Left ventricle myocardium inferior (tissue), 1 donor: ENCODE data around the gene PCNX1. TPM values are rescaled to one million over a fixed set of nuclear protein-coding genes. Genes with fewer than 3 reads are reported as not detected.

Experiments
- DNase-seq: peaks from one replicate; pipeline ENCODE4 v3.0.0-alpha.2; 2020
- H3K27ac ChIP-seq: fragments of 200-600 bp; replicated peaks from 2 replicates; pipeline ENCODE4 v1.8.0; 2021
- H3K27me3 ChIP-seq: fragments of 200-600 bp; 2 replicates; pipeline ENCODE4 v1.8.0; 2021; ENCODE audit warnings: low read depth
- H3K36me3 ChIP-seq: fragments of 200-600 bp; 2 replicates; pipeline ENCODE4 v1.8.0; 2021
- H3K4me1 ChIP-seq: fragments of 200-600 bp; 2 replicates; pipeline ENCODE4 v1.8.0; 2021
- H3K4me3 ChIP-seq: fragments of 200-600 bp; 2 replicates; pipeline ENCODE4 v1.8.0; 2021; ENCODE audit warnings: mild to moderate bottlenecking, moderate library complexity
- H3K9me3 ChIP-seq: fragments of 200-600 bp; replicated peaks from 2 replicates; pipeline ENCODE4 v1.8.0; 2021
- intact Hi-C: fragments of 100-400 bp; cut with micrococcal nuclease; formaldehyde crosslinking; loops from one replicate; pipeline ENCODE4 v1.11.0; 2022
- total RNA-seq: library from RNA; stranded (reverse); fragmentation: NEBNext Ultra II Directional; extraction: Animal tissue kit (Norgen Biotek cat#: 25700); gene quantifications from one replicate; pipeline ENCODE4 v1.2.1, GENCODE V29; 2021
- TF ChIP-seq, protein P1 (sequence below): fragments of 200-600 bp; IDR thresholded peaks from 2 replicates; pipeline ENCODE4 v1.8.0; 2021; ENCODE audit warnings: antibody characterized with exemption, mild to moderate bottlenecking, borderline replicate concordance
- donor health status: DM: no; HTN: yes; CAD: no; lungs with severe emphysema.

The PCNX1 gene
- total RNA-seq, 1 donor from 2014 or later = 35.2 TPM

DNA sequence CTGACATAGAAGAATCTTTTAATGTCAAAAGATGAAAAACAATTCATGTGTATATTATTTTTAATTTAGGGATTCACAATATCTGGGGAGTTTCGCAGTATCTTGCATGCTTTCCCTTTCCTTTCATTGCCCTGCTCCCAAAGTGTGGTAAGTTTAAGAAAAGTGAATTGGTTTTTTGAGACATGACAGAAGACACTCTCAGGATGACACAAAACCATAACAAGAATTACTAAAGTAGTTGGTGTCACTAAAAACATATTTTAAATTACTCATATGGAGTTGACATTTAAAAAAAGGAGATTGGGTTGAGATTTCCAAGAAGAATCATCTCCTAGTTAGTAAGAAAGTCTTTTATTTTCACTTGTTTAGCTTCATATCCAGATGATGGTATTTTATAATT is 5.1 kb upstream of the PCNX1 start:
- Histone ChIP-seq H3K4me1 (peaks cover 34% of the 10 kb centered on the region), H3K27me3 (no peaks in the 10 kb centered on the region), H3K9me3 (no peaks in the 10 kb centered on the region), H3K36me3 (no peaks in the 10 kb centered on the region), H3K4me3 (no peak overlapping the region), H3K27ac (no peak overlapping the region)
- intact Hi-C loops = loop anchor here (10.0 kb wide), 1 partner anchor 53 kb away; no protein-coding TSS in a partner anchor
- TF ChIP-seq, protein P1, sequence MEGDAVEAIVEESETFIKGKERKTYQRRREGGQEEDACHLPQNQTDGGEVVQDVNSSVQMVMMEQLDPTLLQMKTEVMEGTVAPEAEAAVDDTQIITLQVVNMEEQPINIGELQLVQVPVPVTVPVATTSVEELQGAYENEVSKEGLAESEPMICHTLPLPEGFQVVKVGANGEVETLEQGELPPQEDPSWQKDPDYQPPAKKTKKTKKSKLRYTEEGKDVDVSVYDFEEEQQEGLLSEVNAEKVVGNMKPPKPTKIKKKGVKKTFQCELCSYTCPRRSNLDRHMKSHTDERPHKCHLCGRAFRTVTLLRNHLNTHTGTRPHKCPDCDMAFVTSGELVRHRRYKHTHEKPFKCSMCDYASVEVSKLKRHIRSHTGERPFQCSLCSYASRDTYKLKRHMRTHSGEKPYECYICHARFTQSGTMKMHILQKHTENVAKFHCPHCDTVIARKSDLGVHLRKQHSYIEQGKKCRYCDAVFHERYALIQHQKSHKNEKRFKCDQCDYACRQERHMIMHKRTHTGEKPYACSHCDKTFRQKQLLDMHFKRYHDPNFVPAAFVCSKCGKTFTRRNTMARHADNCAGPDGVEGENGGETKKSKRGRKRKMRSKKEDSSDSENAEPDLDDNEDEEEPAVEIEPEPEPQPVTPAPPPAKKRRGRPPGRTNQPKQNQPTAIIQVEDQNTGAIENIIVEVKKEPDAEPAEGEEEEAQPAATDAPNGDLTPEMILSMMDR = no peak
- no peak for DNase-seq

DNA sequence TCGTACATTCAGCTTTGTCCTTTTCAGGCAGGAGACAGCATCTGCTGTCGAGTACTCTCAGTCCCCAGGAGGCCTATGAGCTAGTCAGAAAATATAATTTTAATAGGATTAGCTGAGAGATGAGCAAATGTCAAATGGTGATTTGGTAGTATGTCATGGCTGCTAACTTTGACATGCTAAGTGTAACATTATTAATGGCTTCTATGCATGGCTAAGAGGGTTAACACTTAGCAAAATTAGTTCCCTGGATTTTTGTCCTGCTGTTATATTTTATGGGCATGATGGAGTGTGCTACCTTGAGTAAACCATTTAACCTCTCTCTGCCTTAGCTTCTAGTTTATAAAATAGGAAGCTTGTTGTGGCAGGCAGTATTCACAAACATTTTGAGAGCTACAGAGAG is 2.9 kb upstream of the PCNX1 start:
- TF ChIP-seq, protein P1 = no peak
- intact Hi-C loops = loop anchor here (10.0 kb wide), 1 partner anchor 50 kb away; no protein-coding TSS in a partner anchor
- Histone ChIP-seq H3K9me3 (no peaks in the 10 kb centered on the region), H3K27ac (peak overlapping the region; percentile 97), H3K36me3 (no peaks in the 10 kb centered on the region), H3K27me3 (no peaks in the 10 kb centered on the region), H3K4me3 (no peak overlapping the region), H3K4me1 (peaks cover 47% of the 10 kb centered on the region)
- DNase-seq = no peak

DNA sequence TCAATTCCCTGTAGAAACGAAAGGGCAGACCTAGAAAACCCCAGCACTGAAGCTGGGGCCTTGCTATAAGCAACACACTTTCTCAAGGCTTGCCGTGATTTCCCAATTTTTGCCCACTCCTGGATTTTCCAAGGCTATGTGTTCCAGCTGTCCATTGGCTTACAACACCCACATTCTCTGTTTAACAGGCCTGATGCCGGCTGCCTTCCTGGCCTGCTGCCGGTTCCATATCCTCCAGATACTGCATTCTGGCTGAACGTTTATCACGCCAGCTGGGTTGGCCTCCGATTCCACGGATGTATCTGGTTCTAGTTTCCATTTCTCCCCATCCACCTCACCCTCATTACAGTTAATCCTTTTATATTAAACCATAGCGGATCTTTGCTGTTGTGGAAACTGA is 2.0 kb upstream of the PCNX1 start:
- intact Hi-C loops = loop anchor here (10.0 kb wide), 1 partner anchor 50 kb away; no protein-coding TSS in a partner anchor
- Histone ChIP-seq H3K27me3 (no peaks in the 10 kb centered on the region), H3K4me1 (peaks cover 53% of the 10 kb centered on the region), H3K36me3 (no peaks in the 10 kb centered on the region), H3K4me3 (peak overlapping the region; percentile 91), H3K9me3 (no peaks in the 10 kb centered on the region), H3K27ac (peak overlapping the region; percentile 97)
- DNase-seq = peak; percentile 74
- TF ChIP-seq, protein P1 = no peak

DNA sequence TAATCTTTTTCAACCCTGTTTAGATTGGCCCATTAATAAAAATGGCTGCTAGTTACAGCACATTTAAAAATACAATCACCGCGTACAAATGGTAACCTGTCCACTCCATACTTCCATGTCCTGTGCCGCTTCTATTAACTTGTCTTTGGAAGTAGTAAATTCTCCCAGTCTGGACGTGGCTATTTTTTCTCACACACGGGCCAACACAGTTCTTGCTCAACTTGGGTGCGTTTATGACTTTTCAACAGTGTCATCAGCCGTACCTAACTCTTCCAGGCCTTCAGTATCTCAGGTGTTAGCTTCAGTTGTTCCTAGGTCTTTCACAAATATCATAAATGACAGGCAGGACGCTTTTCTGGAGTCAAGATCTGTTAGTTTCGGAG is 475 bp upstream of the PCNX1 start:
- Histone ChIP-seq H3K27me3 (no peaks in the 10 kb centered on the region), H3K27ac (peak overlapping the region; percentile 97), H3K4me1 (peaks cover 66% of the 10 kb centered on the region), H3K36me3 (no peaks in the 10 kb centered on the region), H3K9me3 (no peaks in the 10 kb centered on the region), H3K4me3 (peak overlapping the region; percentile 91)
- no peak for DNase-seq
- TF ChIP-seq, protein P1 = no peak
- intact Hi-C loops = loop anchor here (10.0 kb wide), 1 partner anchor 48 kb away; no protein-coding TSS in a partner anchor

DNA sequence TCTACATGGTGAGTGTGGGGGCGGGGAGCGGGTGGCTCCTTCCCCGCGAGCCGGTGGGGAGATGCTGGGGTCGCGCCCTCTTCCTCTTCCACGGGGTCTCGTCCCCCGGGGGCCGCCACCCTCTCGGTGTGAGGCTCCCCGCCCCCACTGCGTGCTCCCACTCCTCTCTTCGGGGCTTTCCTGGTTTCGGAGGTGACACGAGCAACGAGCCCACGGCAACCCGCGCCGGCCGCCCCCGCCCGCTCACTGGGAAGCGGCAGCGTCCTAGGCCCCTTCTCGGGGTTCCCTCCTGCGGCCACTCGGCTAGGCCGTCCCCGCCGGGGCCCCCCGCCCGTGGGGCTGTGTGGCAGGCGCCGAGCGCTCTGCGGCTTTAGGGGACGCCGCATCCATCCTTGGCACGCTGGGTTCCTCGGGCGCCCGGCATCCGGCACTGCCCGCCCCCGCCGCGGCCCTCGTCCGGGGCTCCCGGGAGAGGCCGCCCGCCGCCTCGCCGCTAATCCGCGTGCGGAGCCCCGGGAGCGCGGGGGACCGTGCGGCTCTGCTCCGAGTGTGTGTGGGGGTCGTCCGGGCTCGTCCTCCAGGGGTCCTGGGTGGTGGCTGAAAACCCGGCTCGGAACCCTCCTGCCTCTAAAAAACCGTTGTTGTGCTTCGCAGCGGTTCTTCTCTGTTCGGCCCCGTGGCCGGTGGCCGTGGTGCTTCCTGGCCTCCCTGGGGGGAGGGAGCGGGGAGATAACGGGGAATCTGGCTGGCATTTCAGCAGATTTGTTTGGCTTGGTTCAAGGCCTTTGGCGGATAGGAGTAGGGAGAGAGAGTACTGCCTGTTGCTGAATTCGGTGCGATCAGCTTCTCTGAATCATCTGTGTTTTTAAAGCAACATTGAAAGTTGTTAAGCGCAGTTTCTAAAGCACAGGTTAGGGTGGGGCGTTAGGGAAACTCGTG is 1.0 kb downstream of the PCNX1 start:
- H3K4me3 ChIP-seq = peak overlapping the region; percentile 91
- peak overlapping the region; percentile 97 for H3K27ac ChIP-seq
- no peaks in the 10 kb centered on the region for H3K27me3 ChIP-seq
- H3K36me3 ChIP-seq = no peaks in the 10 kb centered on the region
- peak; percentile 58 for DNase-seq
- intact Hi-C loops = loop anchor here (10.0 kb wide), 1 partner anchor 47 kb away; no protein-coding TSS in a partner anchor
- TF ChIP-seq, protein P1 = no peak
- no peaks in the 10 kb centered on the region for H3K9me3 ChIP-seq
- H3K4me1 ChIP-seq = peaks cover 80% of the 10 kb centered on the region
